Gastrocnemius medialis (tissue), 4 donors: ENCODE measurements around the gene OR52E4. TPM values are rescaled to one million over a fixed set of nuclear protein-coding genes. Genes with fewer than 3 reads are reported as not detected.

ENCODE experiments used
- ATAC-seq, 2 donors: fragments of 150-250 bp; one replicate each; pipeline ENCODE4 v1.9.1; 2016
- DNase-seq, 2 donors: peaks; one replicate each; pipeline ENCODE4 v3.0.0-alpha.2; 2019
- H3K27ac ChIP-seq, 4 donors: fragments of 200-600 bp; sonication (generic); 1 replicate in 1 of 4; 2 replicates in 3 of 4; pipeline ENCODE4 v1.5.1; 2016 to 2018; ENCODE audit warnings: mild to moderate bottlenecking in 2 of 4, moderate library complexity in 1 of 4
- H3K27me3 ChIP-seq, 3 donors: fragments of 200-600 bp; sonication (generic) in 2 of 3; 1 replicate in 1 of 3; 2 replicates in 2 of 3; pipeline versions ENCODE4 v1.5.1 to v1.6.0; 2016 to 2019; ENCODE audit warnings: mild to moderate bottlenecking in 1 of 3, moderate library complexity in 1 of 3
- H3K36me3 ChIP-seq, 2 donors: fragments of 200-600 bp; sonication (generic) in 1 of 2; one replicate each; pipeline ENCODE4 v1.5.1; 2017 to 2018
- H3K4me1 ChIP-seq, 2 donors: fragments of 200-600 bp; sonication (generic) in 1 of 2; one replicate each; pipeline ENCODE4 v1.5.1; 2016 to 2017; ENCODE audit warnings: mild to moderate bottlenecking in 2 of 2
- H3K4me3 ChIP-seq, 4 donors: fragments of 200-600 bp; sonication (generic) in 3 of 4; 1 replicate in 1 of 4; 2 replicates in 3 of 4; pipeline ENCODE4 v1.5.1; 2016 to 2019; ENCODE audit warnings: mild to moderate bottlenecking in 2 of 4
- H3K9me3 ChIP-seq, 3 donors: fragments of 200-600 bp; sonication (generic) in 2 of 3; 1 replicate in 1 of 3; 2 replicates in 2 of 3; pipeline ENCODE4 v1.5.1; 2016 to 2019
- CTCF ChIP-seq, 5 experiments: fragments of 450-650 bp in 3 of 5; fragments of 200-600 bp in 2 of 5; sonication (generic) in 2 of 5; IDR thresholded peaks in 4 of 5; conservative IDR thresholded peaks in 1 of 5; 1 replicate in 4 of 5; 2 replicates in 1 of 5; pipeline ENCODE4 v1.5.1; 2016 to 2019; ENCODE audit warnings: antibody characterized with exemption in 5 of 5, mild to moderate bottlenecking in 3 of 5, moderate library complexity in 3 of 5
- POLR2A ChIP-seq, 2 donors: fragments of 450-650 bp; IDR thresholded peaks; one replicate each; pipeline ENCODE4 v1.6.1; 2017; ENCODE audit warnings: antibody characterized with exemption in 2 of 2, mild to moderate bottlenecking in 2 of 2, moderate library complexity in 2 of 2
- in situ Hi-C, 4 donors: fragments of 200-750 bp; cut with MboI; loops; one replicate each; pipeline versions ENCODE4 v1.15.0 to v1.8.0; 2017; ENCODE audit warnings: low sequenced_read_pairs in 4 of 4
- intact Hi-C: fragments of 100-400 bp; cut with DNase I; formaldehyde crosslinking; loops from one replicate; pipeline ENCODE4 v1.15.1; 2023; ENCODE audit warnings: low total_unique reads
- total RNA-seq, 4 donors: library from RNA; depleted of rRNA; stranded (reverse); fragments of >200 nt; gene quantifications; one replicate each; pipeline versions ENCODE4 v1.1.0 to v1.2.3, GENCODE V29; 2016

The OR52E4 gene
- total RNA-seq = not detected

DNA sequence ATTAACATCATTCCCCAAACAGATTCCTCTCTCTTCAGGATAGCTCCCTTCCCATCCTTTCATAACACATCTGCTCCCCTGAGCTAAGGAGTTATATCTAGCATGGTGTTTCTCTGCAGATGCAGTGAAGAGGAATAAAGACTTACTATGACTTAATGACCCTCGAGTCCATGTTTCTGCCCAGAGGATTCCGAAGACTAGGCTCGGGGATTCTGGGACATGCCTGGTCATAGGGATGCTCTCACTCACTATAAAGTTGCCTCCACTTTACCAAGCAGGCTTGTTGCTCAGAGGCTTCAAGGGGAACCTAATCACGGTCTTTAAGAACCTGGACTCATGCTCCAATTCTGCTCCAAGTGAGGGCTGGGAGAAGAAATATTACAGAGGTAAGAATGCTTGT lies at the start of gene OR52E4:
TSS of gene OR52E4 (plus strand) at position 301 of the 400 bp plus-strand sequence. CDS start 3,664 bp downstream, outside the sequence.
- H3K4me3 ChIP-seq = no peak within 1 kb of the TSS
- H3K9me3 ChIP-seq = no peaks in the 10 kb centered on the region
- no peak within 1 kb of the TSS for H3K27ac ChIP-seq
- no peaks in the 10 kb centered on the region for H3K36me3 ChIP-seq
- DNase-seq = no peak
- in situ Hi-C loops = no loop called here
- TF ChIP-seq CTCF (IDR thresholded peaks at IDR 0.05 in 4 of 5, conservative IDR thresholded peaks at IDR 0.05 in 1 of 5) (no peak), POLR2A (IDR thresholded peaks at IDR 0.05) (no peak)
- H3K4me1 ChIP-seq = no peaks in the 10 kb centered on the region
- ATAC-seq = no peak
- intact Hi-C loops = no loop called here
- H3K27me3 ChIP-seq = no peaks in the 10 kb centered on the region

- Histone ChIP-seq H3K9me3 (no peaks in the 10 kb centered on the region), H3K36me3 (no peaks in the 10 kb centered on the region), H3K27me3 (no peaks in the 10 kb centered on the region), H3K27ac (no peak overlapping the region), H3K4me1 (no peaks in the 10 kb centered on the region), H3K4me3 (no peak overlapping the region)
- ATAC-seq (no peak), DNase-seq (no peak)
- intact Hi-C loops (no loop called here), in situ Hi-C loops (no loop called here)
- TF ChIP-seq POLR2A (IDR thresholded peaks at IDR 0.05) (no peak), CTCF (IDR thresholded peaks at IDR 0.05 in 4 of 5, conservative IDR thresholded peaks at IDR 0.05 in 1 of 5) (no peak)
Observed at GRCh38 chr11:5831196-5831829, 49.1 kb upstream of the OR52E4 start.

DNA sequence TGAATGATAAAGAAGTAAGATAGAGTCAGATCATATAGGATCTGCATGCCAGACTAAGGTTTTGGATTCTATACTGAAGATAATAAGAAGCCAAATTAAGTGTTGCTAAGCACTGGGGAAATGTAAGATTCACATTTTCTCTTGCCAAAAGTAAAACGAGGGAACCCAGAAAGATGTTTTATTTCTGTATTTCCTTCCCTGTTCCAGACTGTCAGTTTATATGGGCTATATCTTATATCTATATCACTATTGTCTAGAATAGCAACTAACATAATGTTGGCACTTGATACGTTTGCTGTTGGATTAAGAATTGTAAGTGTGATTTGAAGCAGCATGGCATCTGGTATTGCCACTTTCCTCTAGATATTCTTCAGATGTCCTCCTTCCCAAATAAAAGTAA lies 47.0 kb upstream of the OR52E4 start:
- in situ Hi-C loops = no loop called here
- TF ChIP-seq CTCF (IDR thresholded peaks at IDR 0.05 in 4 of 5, conservative IDR thresholded peaks at IDR 0.05 in 1 of 5) = no peak
- no peak for TF ChIP-seq POLR2A (IDR thresholded peaks at IDR 0.05)
- ATAC-seq = no peak

GRCh38 chr11:5837695-5838094 lies 42.7 kb upstream of the OR52E4 start:
- no peaks in the 10 kb centered on the region for H3K9me3 ChIP-seq
- no peak for TF ChIP-seq CTCF (IDR thresholded peaks at IDR 0.05 in 4 of 5, conservative IDR thresholded peaks at IDR 0.05 in 1 of 5)
- TF ChIP-seq POLR2A (IDR thresholded peaks at IDR 0.05) = no peak
- no peak overlapping the region for H3K4me3 ChIP-seq
- DNase-seq (no peak), ATAC-seq (no peak)
- no peaks in the 10 kb centered on the region for H3K36me3 ChIP-seq
- H3K27me3 ChIP-seq = no peaks in the 10 kb centered on the region
- H3K4me1 ChIP-seq = no peaks in the 10 kb centered on the region
- in situ Hi-C loops = no loop called here
- no peak overlapping the region for H3K27ac ChIP-seq
- intact Hi-C loops = no loop called here

More for the DNA sequence above, 47.0 kb upstream of the OR52E4 start:
- Histone ChIP-seq H3K9me3 (no peaks in the 10 kb centered on the region), H3K36me3 (no peaks in the 10 kb centered on the region), H3K4me1 (no peaks in the 10 kb centered on the region), H3K27me3 (no peaks in the 10 kb centered on the region), H3K27ac (no peak overlapping the region), H3K4me3 (no peak overlapping the region)
- intact Hi-C loops = no loop called here
- no peak for DNase-seq

GRCh38 chr11:5841797-5842196 lies 38.6 kb upstream of the OR52E4 start, which contains the start of gene OR52E6:
TSS of gene OR52E6 (minus strand) at chr11:5841897. CDS start at chr11:5841897, 0 bp downstream.
- ATAC-seq = no peak
- no peak for DNase-seq
- TF ChIP-seq CTCF (IDR thresholded peaks at IDR 0.05 in 4 of 5, conservative IDR thresholded peaks at IDR 0.05 in 1 of 5) (no peak), POLR2A (IDR thresholded peaks at IDR 0.05) (no peak)
- in situ Hi-C loops = no loop called here
- Histone ChIP-seq H3K9me3 (no peaks in the 10 kb centered on the region), H3K4me3 (no peak within 1 kb of the TSS), H3K27ac (no peak within 1 kb of the TSS), H3K36me3 (no peaks in the 10 kb centered on the region), H3K4me1 (no peaks in the 10 kb centered on the region), H3K27me3 (no peaks in the 10 kb centered on the region)
- intact Hi-C loops = no loop called here
